ENCODE results near the gene CAMKK2.

GRCh38 chr12:121282072-121282742 lies 14.3 kb downstream of the CAMKK2 start:
- TF ChIP-seq CTCF (IDR thresholded peaks at IDR 0.05) (no peak), POLR2AphosphoS5 (IDR thresholded peaks at IDR 0.05; ENCODE audit: low read depth, low read length) (no peak), GABPA (IDR thresholded peaks at IDR 0.05; ENCODE audit: low read depth) (no peak), MAX (IDR thresholded peaks at IDR 0.05; ENCODE audit: low read depth) (no peak), TCF12 (IDR thresholded peaks at IDR 0.05) (no peak), EZH2phosphoT487 (IDR thresholded peaks at IDR 0.05; ENCODE audit: borderline replicate concordance, low read depth) (no peak), RFX5 (IDR thresholded peaks at IDR 0.05; ENCODE audit: low read length) (no peak), RAD21 (IDR thresholded peaks at IDR 0.05; ENCODE audit: low read length) (no peak), FOXM1 (IDR thresholded peaks at IDR 0.05; ENCODE audit: low read depth) (no peak), EP300 (IDR thresholded peaks at IDR 0.05; ENCODE audit: borderline replicate concordance in 1 of 2, low read depth in 1 of 2, low read length in 1 of 2) (no peak)
